SK-N-MC (cell line): ENCODE results near the gene E2F3.

ENCODE experiments used
- EZH2 ChIP-seq: fragments of 200-600 bp; sonication (generic); IDR thresholded peaks from one replicate; pipeline ENCODE4 v1.6.1; 2017; ENCODE audit warnings: antibody characterized with exemption
- FOXP2 ChIP-seq: optimal IDR thresholded peaks from 2 replicates; pipeline ENCODE3; 2011; ENCODE audit warnings: mild to moderate bottlenecking, moderate library complexity; ENCODE audit not compliant: insufficient read depth; ENCODE audit errors: extremely low read length, control extremely low read depth

DNA sequence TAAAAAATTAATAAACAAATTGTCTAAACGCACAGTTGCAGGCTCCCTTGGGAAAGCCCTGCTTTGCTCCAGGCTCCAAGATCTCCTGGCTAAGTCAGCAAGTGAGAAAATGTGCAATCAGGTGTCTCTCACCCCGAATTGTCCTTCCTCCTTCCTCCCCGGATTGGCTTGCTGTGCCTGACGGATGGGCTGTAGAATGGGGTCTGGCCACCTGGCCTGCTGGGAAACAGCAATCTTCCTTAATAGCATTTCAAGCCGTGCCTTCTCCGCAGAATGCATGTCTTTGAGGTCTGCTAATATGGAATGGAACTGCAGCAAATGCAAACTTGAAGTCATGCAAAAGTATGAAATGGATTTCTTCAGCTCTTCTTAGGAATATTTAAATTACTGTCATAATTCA lies 88.9 kb downstream of the E2F3 start:
- TF ChIP-seq FOXP2 (no peak), EZH2 (no peak)
